ENCODE measurements around the gene DCLK2. TPM values are rescaled to one million over a fixed set of nuclear protein-coding genes. Genes with fewer than 3 reads are reported as not detected.

DCLK2 gene
- total and polyA plus RNA-seq, 2 donors from 2014 or later = 2.6 to 3.4 TPM

DNA sequence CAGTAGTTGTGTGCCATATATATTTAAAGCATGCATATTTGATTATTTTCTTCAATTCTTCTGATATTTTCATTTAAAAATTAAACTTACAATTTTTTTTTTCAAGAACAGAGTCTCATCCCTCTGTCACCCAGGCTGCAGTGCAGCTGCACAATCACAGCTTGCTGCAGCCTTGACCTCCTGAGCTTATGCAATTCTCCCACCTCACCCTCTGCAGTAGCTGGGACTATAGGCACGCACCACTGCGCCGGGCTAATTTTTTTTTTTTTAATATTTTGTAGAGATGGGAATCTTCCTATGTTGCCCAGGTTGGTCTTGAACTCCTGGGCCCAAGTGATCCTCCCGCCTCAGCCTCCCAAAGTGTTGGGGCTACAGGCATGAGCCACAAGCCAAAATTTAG, 5.8 kb upstream of the DCLK2 start:
- no peaks in the 10 kb centered on the region for H3K9me3 ChIP-seq (ENCODE audit: control insufficient read depth in 2 of 3, insufficient read depth in 1 of 3, low read length in 3 of 3)
- FAIRE-seq (no peak), DNase-seq (no peak)
- no peak overlapping the region for H3K4me3 ChIP-seq (ENCODE audit: low read length in 3 of 3)
- TF ChIP-seq CTCF (IDR thresholded peaks at IDR 0.05; ENCODE audit: borderline replicate concordance, extremely low read depth, insufficient read depth) = no peak
- intact Hi-C loops (cut with DNase I) = no loop called here
- H3K27ac ChIP-seq (ENCODE audit: low read depth in 2 of 2, low read length in 2 of 2) = no peak overlapping the region
- no peak overlapping the region for H3K9ac ChIP-seq (ENCODE audit: low read length in 3 of 3)
- H3K36me3 ChIP-seq (ENCODE audit: control insufficient read depth in 2 of 3, insufficient read depth in 3 of 3, low read length in 3 of 3) = no peaks in the 10 kb centered on the region
- no peaks in the 10 kb centered on the region for H3K4me1 ChIP-seq (ENCODE audit: control insufficient read depth in 2 of 3, insufficient read depth in 2 of 3, low read depth in 1 of 3, low read length in 3 of 3)
- no peaks in the 10 kb centered on the region for H3K27me3 ChIP-seq (ENCODE audit: control insufficient read depth, insufficient read depth, low read length)

DNA sequence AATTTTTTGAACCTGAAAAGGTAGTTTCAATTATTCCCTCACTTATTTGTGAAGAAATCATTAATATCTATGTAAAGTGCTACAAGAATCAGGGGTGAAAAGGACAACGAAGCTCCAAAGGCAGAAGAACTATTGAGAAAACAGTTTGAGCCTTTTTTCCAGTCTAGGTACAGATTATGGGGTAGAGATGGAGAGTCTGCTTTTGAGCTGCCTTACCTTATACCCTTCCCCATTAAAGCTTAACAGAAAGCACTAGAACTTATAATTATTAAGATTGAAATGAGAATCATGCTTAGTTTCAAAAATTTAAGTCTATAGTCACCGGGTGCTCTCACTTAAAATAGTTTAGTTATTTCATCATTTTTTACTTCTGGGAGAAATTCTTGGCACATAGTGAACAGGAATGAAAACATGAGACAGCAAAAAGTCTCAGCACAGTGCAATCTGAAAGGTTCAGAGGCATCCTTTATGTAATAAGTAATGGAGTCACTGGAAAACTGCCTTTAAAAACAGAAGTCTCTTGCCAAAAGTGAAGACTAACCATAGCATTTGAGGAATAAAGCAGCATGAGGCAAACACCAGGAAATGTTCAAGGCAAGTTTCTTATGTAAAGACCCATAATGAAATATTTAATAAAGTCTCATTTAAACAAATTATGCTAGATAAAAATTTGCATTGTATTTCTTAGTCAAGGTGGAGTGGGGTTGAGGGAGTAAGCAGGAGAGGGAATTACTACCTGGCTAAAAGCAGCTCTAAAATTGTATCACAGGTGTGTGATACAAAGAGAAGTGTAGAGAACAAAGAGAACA, 5.1 kb upstream of the DCLK2 start:
- DNase-seq = peak in 1 of 5 donors; percentile 20
- intact Hi-C loops (cut with DNase I) = no loop called here
- no peak for TF ChIP-seq CTCF (IDR thresholded peaks at IDR 0.05; ENCODE audit: borderline replicate concordance, extremely low read depth, insufficient read depth)
- Histone ChIP-seq H3K9me3 (ENCODE audit: control insufficient read depth in 2 of 3, insufficient read depth in 1 of 3, low read length in 3 of 3) (no peaks in the 10 kb centered on the region), H3K4me3 (ENCODE audit: low read length in 3 of 3) (no peak overlapping the region), H3K27me3 (ENCODE audit: control insufficient read depth, insufficient read depth, low read length) (no peaks in the 10 kb centered on the region), H3K27ac (ENCODE audit: low read depth in 2 of 2, low read length in 2 of 2) (no peak overlapping the region), H3K4me1 (ENCODE audit: control insufficient read depth in 2 of 3, insufficient read depth in 2 of 3, low read depth in 1 of 3, low read length in 3 of 3) (no peaks in the 10 kb centered on the region), H3K9ac (ENCODE audit: low read length in 3 of 3) (no peak overlapping the region), H3K36me3 (ENCODE audit: control insufficient read depth in 2 of 3, insufficient read depth in 3 of 3, low read length in 3 of 3) (no peaks in the 10 kb centered on the region)
- peak; percentile 79 for FAIRE-seq

DNA sequence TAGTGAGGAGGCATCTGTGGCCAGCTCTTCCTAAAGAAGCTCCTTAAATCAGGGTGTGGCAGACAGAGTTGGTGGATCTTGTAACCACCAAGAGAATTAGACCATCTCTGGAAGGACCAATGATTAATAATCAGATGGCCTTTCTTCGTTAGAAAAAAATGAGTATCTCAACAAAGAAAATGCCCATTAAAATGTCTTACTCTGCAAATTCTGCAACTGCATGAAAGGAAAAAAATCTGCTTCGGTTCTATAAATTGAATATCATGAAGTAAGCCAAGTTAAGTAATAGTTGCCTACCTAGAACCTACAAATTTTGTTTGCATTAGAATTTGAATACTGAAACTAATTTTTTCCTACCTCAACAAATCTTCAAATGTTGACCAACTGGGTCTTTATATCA, 4.2 kb upstream of the DCLK2 start:
- Histone ChIP-seq H3K9ac (ENCODE audit: low read length in 3 of 3) (no peak overlapping the region), H3K27me3 (ENCODE audit: control insufficient read depth, insufficient read depth, low read length) (no peaks in the 10 kb centered on the region), H3K4me1 (ENCODE audit: control insufficient read depth in 2 of 3, insufficient read depth in 2 of 3, low read depth in 1 of 3, low read length in 3 of 3) (peaks cover 0 to under 1% (median 0%) of the 10 kb centered on the region in 3 donors), H3K4me3 (ENCODE audit: low read length in 3 of 3) (no peak overlapping the region), H3K9me3 (ENCODE audit: control insufficient read depth in 2 of 3, insufficient read depth in 1 of 3, low read length in 3 of 3) (no peaks in the 10 kb centered on the region), H3K27ac (ENCODE audit: low read depth in 2 of 2, low read length in 2 of 2) (no peak overlapping the region), H3K36me3 (ENCODE audit: control insufficient read depth in 2 of 3, insufficient read depth in 3 of 3, low read length in 3 of 3) (no peaks in the 10 kb centered on the region)
- TF ChIP-seq CTCF (IDR thresholded peaks at IDR 0.05; ENCODE audit: borderline replicate concordance, extremely low read depth, insufficient read depth) = no peak
- intact Hi-C loops (cut with DNase I) = no loop called here
- FAIRE-seq (no peak), DNase-seq (no peak)
